SIG-M5 treated with dmso at 0.1 percent for 504 hours (cell line): ENCODE measurements around the gene SNRPF.

Experiments used
- DNase-seq: peaks from one replicate; lab custom pipeline; 2025; ENCODE audit not compliant: unreplicated experiment; lab: John Stamatoyannopoulos, UW

Gene SNRPF

GRCh38 chr12:95859344-95859816 lies 628 bp downstream of the SNRPF start:
- no peak for DNase-seq

GRCh38 chr12:95859947-95860850 lies 1.4 kb downstream of the SNRPF start:
- DNase-seq = peak; percentile 71

GRCh38 chr12:95862038-95862437 lies 3.3 kb downstream of the SNRPF start:
- no peak for DNase-seq

GRCh38 chr12:95863337-95863736 lies 4.6 kb downstream of the SNRPF start:
- no peak for DNase-seq

DNA sequence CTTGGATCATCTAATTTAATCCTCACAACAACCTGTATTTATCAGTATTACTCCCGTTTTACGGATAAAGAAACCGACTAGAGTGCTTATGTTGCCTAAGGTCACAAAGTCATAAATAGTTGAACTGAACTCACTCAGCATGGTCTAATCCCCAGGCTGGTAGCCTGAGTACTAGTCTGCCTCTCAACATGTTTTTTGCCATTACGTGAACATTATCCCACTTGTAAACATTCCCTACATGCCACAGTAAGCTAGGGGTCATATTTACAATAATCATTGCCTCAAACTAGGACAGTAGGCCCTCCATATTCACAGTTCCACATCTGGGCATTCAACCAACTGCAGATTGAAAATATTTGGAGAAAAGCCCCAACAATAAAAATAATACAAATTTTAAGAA lies 12.1 kb downstream of the SNRPF start:
- no peak for DNase-seq

DNA sequence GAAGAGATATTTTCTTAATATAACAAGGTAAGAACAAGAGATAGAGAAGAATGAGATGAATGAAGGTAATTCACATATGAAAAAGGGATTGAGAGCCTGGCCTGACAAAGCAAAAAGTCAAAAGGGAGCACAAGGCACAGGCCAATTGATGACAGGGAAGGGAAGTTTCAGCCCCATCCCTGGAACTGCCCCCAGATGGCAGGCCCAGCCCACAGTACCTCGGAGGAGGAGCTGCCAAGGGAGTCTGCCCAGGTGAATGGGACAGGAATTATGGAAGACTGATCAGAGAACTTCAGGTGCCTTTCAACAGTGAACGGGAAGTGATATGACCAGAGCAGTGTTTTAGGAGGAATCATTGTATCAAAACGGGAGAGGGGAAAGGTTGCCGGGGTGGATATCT lies 15.7 kb downstream of the SNRPF start:
- no peak for DNase-seq

DNA sequence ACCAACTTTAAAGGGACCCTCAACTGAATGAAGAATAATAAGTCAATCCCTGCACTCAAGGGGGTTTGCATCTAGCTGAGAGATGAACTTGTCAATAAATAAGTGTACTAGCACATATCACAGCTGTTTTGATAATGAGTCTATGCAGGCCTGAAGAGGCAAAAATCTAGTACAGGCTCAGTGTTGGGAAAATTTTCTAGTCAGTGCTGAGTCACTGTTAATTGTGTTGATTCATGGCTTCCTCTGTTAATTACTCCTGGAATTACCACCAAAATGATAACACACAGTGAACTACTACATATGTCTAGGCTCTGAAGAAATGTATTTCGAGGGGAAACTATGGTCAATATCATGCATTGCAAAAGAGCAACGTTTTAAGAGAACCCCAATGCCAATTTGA lies 18.9 kb downstream of the SNRPF start:
- DNase-seq = no peak

GRCh38 chr12:95880895-95881294 lies 22.1 kb downstream of the SNRPF start:
- no peak for DNase-seq

- no peak for DNase-seq
Measured at GRCh38 chr12:95881331-95881955, 22.7 kb downstream of the SNRPF start.

DNA sequence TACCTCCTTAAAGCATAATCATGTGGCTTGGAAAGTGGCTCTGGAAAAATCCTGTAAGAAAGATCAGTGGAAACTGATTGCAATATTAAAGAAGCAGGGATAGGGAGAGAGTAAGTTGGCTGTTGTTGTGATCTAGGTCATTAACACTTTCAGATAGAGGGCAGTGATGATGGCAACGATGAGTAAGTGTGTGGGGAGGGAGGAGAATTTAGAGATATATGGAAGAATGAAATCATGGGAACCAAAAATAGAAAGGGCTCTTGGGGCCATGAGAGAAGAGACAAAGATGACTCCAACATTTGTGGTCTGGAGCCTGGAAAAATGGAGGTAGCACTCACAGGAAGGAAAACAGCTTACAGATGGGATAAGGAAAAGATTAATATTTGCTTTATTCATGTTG lies 23.3 kb downstream of the SNRPF start:
- no peak for DNase-seq

DNA sequence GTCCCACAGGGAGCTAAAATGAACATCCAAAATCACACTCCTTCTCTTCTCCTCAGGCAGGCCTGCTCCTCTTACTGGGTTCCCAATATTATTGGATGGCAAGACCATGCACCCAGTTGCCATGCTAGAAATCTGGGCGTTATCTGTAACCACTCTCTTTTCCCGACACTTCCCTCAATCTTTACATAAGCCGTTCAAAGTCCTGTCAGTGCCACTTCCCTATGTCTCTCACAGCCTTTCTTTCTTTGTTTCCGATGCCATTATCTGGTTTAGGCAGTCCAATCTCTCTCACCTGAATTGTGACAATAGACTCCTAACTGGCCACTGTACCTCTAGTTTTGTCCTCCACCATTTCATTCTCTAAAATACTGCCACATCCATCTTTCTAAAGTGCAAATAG lies 24.1 kb downstream of the SNRPF start:
- no peak for DNase-seq

GRCh38 chr12:95884998-95885397 lies 26.2 kb downstream of the SNRPF start:
- no peak for DNase-seq

- DNase-seq = no peak
Measured at GRCh38 chr12:95887311-95887710, 28.6 kb downstream of the SNRPF start.

GRCh38 chr12:95890958-95891357 lies 32.2 kb downstream of the SNRPF start:
- no peak for DNase-seq

- no peak for DNase-seq
Measured at GRCh38 chr12:95896846-95897245, 38.1 kb downstream of the SNRPF start.

GRCh38 chr12:95898081-95898480 lies 39.3 kb downstream of the SNRPF start:
- no peak for DNase-seq

- DNase-seq = no peak
Measured at GRCh38 chr12:95908573-95908972, 49.8 kb downstream of the SNRPF start.

DNA sequence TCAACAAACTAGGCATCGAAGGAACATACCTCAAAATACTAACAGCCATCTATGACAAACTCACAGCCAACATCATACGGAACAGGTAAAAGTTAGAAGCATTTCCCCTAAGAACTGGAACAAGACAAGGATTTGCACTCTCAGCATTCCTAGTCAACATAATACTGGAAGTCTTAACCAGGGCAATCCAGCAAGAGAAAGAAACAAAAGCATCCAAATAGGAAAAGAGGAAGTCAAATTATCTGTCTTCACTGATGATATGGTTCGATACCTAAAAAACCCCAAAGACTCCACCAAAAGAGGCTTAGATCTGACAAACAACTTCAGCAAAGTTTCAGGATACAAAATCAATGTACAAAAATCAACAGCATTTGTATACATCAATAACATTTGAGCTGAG lies 51.1 kb downstream of the SNRPF start:
- DNase-seq = no peak
